Embryonic facial prominence (tissue), 1 donor: ENCODE measurements around the gene PPP4C.
"Not testable (repeated sequence)": the region's sequence is repeated elsewhere in the genome, so short reads cannot be mapped to it uniquely, and the experiment has no call there.

Source experiments
- DNase-seq: peaks from one replicate; pipeline ENCODE4 v3.0.0-alpha.2; 2016; ENCODE audit errors: extremely low spot score

The PPP4C gene

DNA sequence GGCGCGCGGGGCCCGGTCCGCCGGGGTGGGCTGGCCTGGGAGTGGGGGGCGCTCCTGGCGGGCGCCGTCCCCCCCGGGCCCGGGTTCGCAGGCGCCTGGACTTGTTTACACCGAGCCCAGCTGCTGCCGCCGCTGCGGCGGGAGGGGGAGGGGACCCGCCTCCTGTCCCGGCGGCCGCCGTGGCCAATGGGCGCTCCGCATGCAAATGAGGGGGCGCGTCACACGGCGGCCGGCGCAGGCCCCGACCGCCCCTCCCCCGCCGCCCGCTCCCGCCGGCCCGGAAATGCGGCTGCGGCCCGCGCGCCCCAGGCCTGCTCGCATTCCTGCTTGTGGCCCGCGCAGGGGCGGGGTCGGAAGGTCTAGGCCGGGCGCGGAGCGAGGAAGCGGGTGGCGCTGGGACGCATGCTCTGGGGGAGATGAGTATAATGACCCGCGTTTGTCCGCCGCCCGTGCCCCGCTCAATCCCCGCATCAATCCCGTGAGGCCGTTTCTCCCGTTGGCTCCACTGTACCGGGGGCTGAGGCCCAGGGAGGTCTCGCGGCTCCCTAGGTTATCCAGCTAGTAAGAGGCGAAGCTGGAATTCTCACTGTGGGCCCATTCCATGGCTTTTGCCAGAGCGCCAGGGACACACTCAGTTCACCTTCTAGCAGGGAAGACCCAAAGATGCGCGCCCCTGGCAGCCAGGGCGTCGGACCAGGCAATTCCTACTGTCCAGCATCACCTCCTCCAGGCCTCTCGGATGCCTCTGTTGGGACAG lies 20.5 kb downstream of the PPP4C start, which contains the start of gene YPEL3:
TSS of gene YPEL3 (minus strand) at position 109 of the 757 bp plus-strand sequence. CDS start 731 bp downstream, outside the sequence.
- peak; percentile 81 for DNase-seq

DNA sequence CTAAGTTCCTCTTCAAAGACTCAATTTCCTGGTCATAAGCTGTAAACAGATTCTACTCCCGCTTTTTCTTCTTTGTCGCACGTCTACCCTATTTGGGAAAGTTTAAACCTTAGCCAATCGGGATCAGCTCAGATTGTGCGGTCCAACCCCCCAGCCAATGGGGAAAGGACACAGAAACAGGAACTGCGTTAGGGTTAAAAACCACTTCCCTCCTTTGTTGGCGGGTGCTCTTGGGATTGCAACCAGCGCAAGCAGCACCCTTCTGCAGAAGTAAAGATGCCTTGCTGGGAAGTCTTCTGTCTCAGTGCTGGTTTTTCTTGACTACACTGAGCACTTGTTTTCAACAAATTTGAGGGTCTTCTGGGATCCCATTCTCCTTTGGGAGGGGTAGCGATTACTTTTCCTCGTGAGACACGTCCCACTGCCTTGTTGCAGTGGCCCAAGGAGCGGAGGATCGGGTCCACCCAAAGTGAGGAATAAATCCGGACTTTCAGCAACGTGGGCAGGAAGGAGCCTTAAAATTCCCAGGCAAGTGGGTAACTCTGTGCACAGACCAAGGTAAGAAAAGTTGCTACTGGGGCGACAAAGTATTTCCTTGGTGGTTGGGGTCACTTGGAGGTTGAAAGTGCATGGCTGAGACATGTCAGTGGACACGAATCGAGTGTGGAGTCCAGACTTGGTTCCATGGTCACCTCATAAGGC lies 21.2 kb downstream of the PPP4C start:
- DNase-seq: no peak

DNA sequence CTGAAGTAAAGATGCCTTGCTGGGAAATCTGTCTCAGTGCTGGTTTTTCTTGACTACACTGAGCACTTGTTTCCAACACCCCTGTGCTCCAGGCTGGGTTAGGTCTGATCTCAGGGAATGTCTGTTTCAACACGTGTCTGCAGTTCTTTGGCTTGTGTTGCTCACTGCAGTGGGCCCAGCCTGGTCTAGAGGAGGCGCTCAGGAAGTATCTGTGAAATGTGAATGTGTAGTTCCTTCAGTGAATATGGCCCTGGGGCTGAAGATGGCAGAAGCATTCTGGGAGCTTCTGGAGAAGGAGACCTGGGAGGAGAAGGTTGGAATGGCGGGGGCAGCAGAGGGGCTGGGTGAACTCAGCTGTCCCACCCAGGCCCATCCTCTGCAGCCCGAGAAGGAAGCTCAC lies 28.3 kb downstream of the PPP4C start:
- no peak for DNase-seq

GRCh38 chr16:30104492-30104891 lies 28.7 kb downstream of the PPP4C start:
- no peak for DNase-seq

GRCh38 chr16:30108059-30108850 lies 32.5 kb downstream of the PPP4C start:
- DNase-seq: no peak

DNA sequence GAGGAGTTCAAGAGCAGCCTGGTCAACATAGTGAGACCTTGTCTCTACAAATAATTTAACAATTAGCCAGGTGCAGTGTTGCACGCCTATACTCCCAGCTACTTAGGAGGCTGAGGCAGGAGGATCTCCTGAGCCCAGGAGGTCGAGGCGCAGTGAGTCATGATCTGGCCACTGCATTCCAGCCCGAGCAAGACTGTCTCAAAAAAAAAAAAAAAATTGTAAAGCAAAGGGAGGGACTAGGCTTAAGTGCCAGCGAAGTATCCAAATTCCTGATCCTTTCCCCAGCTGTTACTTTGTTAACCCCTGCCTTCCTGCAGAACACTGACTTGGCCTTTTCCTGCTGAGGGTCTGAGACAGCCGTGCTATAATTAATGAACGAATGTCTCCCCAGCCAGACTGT lies 34.9 kb downstream of the PPP4C start:
- no peak for DNase-seq

GRCh38 chr16:30112197-30113030 lies 36.6 kb downstream of the PPP4C start:
- no peak for DNase-seq

GRCh38 chr16:30113031-30113710 lies 37.4 kb downstream of the PPP4C start, which contains the start of gene GDPD3:
Gene GDPD3 (minus strand): TSS chr16:30113537. CDS start chr16:30113478, 59 bp downstream.
- DNase-seq: no peak

- DNase-seq: no peak
These were observed 38.0 kb downstream of the PPP4C start for GRCh38 chr16:30113711-30114333.

DNA sequence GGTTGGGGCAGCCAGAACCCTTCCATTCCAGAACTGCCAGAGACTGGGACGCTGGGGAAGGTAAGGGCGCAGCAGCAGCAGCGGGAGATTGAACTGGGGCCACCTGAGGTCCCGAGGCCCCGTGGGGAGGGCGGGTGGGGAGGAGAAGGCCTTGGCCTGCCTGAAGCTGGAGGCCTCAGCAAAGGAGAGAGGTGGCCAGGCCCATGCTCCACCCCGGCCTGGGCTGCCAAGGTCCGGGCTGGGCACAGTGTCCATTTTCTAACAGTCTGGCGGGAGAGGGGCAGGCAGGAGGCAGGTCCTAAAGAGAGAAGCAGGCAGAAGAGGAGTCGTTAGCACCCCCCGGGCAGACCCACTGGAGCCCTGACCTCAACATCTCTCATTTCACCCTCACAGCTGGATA lies 38.6 kb downstream of the PPP4C start:
- DNase-seq: no peak

DNA sequence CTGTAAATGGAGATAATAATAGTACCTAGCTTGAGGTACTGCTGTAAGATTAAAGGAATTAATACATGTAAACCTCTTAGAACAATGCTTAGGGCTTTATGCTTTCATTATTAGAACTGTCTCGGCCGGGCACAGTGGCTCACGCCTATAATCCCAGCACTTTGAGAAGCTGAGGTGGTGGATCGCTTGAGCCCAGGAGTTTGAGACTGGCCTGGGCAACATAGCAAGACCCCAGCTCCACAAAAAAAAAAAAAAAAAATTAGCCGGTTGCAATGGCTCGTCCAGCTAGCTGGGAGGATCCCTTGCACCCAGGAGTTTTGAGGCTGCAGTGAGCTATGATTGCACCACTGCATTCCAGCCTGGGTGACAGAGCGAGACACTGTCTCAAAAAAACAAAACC lies 39.0 kb downstream of the PPP4C start:
- not testable (repeated sequence) for DNase-seq

- no peak for DNase-seq
These were observed 39.4 kb downstream of the PPP4C start for GRCh38 chr16:30115238-30115637.

- DNase-seq: no peak
These were observed 40.8 kb downstream of the PPP4C start for GRCh38 chr16:30116291-30117207.

DNA sequence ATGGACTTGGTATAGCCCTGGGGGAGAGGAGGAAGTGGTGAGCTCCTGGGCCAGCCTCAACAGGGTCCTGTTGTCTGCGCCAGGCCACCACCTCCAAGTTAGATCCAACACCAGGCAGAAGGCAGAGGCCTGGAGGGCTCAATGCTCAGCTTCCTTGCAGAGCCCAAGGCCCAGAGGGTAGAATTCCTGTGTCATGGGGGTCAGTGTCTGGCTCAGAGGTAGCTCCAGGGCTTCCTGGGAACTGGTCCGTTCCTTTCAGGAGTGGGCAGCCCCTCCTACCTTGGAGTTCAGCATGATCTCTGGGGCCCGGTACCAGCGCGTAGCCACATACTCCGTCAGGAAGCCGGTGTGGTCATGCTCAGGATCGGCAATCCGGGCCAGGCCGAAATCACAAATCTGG lies 42.0 kb downstream of the PPP4C start:
- DNase-seq: no peak

GRCh38 chr16:30119428-30119827 lies 43.6 kb downstream of the PPP4C start:
- no peak for DNase-seq

GRCh38 chr16:30120340-30121105 lies 44.7 kb downstream of the PPP4C start:
- no peak for DNase-seq

GRCh38 chr16:30121741-30122571 lies 46.2 kb downstream of the PPP4C start:
- DNase-seq: no peak
